HCT116 (cell line): ENCODE data around the gene ZBTB8A. TPM values are rescaled to one million over a fixed set of nuclear protein-coding genes. Genes with fewer than 3 reads are reported as not detected.

Source experiments
- ATAC-seq: fragments of 200-7000 bp; cut with Tn5 transposase; 2 replicates; pipeline ENCODE4 v1.9.1; 2020; ENCODE audit warnings: mild to moderate bottlenecking, moderate library complexity
- BruUV-seq: library from RNA; stranded (reverse); fragments of 400-500 nt; replicated peaks from 2 replicates; lab custom pipeline; 2021; lab: Mats Ljungman, UMichigan
- CTCF ChIA-PET: fragments of 300-600 bp; sonication (Branson Sonifier 250); formaldehyde crosslinking; loops from one replicate; lab custom pipeline; 2021; ENCODE audit warnings: antibody characterized with exemption; lab: Charles Lee
- POLR2A ChIA-PET: fragments of 300-600, 350-600 bp; sonication (Branson Sonifier 250); formaldehyde crosslinking; loops from one replicate; lab custom pipeline; 2021; ENCODE audit warnings: antibody characterized with exemption; lab: Charles Lee
- RAD21 ChIA-PET, 2 experiments: fragments of 300-600 bp; sonication (Branson Sonifier 250); formaldehyde crosslinking; loops; one replicate each; lab custom pipeline; 2023; ENCODE audit warnings: low total read pairs in 2 of 2; ENCODE audit not compliant: uncharacterized antibody in 2 of 2, unreplicated experiment in 2 of 2, low non-redundant PET in 1 of 2; lab: Charles Lee
- DNase-seq: peaks from one replicate; pipeline ENCODE4 v3.0.0-alpha.2; 2010; ENCODE audit warnings: low read depth, low spot score
- H2AFZ ChIP-seq: fragments of 200-600 bp; shearing (Covaris generic), sonication (generic); 2 replicates; pipeline ENCODE4 v1.6.1; 2017; ENCODE audit warnings: low read depth, mixed run types, mixed read lengths, antibody characterized with exemption, low read length; ENCODE audit not compliant: poor library complexity, severe bottlenecking
- H3K27ac ChIP-seq: 2 replicates; pipeline ENCODE4 v1.5.1; 2012; ENCODE audit warnings: low read depth, low read length
- H3K27me3 ChIP-seq: fragments of 200-600 bp; sonication (generic); 2 replicates; pipeline ENCODE4 v1.6.1; 2016; ENCODE audit warnings: mixed run types, low read length, mixed read lengths; ENCODE audit not compliant: insufficient read depth
- H3K36me3 ChIP-seq, 2 experiments: fragments of 200-500 bp in 1 of 2; fragments of 200-600 bp in 1 of 2; sonication (Bioruptor generic) in 1 of 2; sonication (generic) in 1 of 2; 2 replicates each; pipeline versions ENCODE4 v1.5.1 to v1.6.1; 2014 to 2016; ENCODE audit warnings: low read length in 2 of 2, inconsistent platforms in 1 of 2, mixed read lengths in 1 of 2, mixed run types in 1 of 2; ENCODE audit not compliant: insufficient read depth in 2 of 2, control insufficient read depth in 1 of 2
- H3K4me1 ChIP-seq, 2 experiments: fragments of 200-600 bp in 1 of 2; sonication (generic) in 1 of 2; 2 replicates each; pipeline versions ENCODE4 v1.5.1 to v1.6.1; 2012 to 2017; ENCODE audit warnings: low read length in 2 of 2, inconsistent platforms in 1 of 2, mild to moderate bottlenecking in 1 of 2, mixed read lengths in 1 of 2, mixed run types in 1 of 2, moderate library complexity in 1 of 2; ENCODE audit not compliant: insufficient read depth in 2 of 2, control insufficient read depth in 1 of 2
- H3K4me2 ChIP-seq: fragments of 200-600 bp; sonication (generic); 2 replicates; pipeline ENCODE4 v1.6.1; 2017; ENCODE audit warnings: mixed run types, low read length, mixed read lengths
- H3K4me3 ChIP-seq, 2 experiments: fragments of 200-600 bp in 1 of 2; sonication (generic) in 1 of 2; replicated peaks in 1 of 2; 2 replicates each; pipeline ENCODE4 v1.5.1; 2011 to 2016; ENCODE audit warnings: low read length in 2 of 2, control low read depth in 1 of 2, low read depth in 1 of 2, mild to moderate bottlenecking in 1 of 2, mixed read lengths in 1 of 2, mixed run types in 1 of 2
- H3K79me2 ChIP-seq: fragments of 200-600 bp; sonication (generic); 2 replicates; pipeline ENCODE4 v1.6.1; 2017; ENCODE audit warnings: mild to moderate bottlenecking, mixed run types, low read length, moderate library complexity, mixed read lengths; ENCODE audit not compliant: insufficient read depth
- H3K9ac ChIP-seq: fragments of 200-600 bp; sonication (generic); 2 replicates; pipeline ENCODE4 v1.6.1; 2016; ENCODE audit warnings: low read length, mixed read lengths
- H3K9me2 ChIP-seq: fragments of 200-600 bp; sonication (generic), shearing (Covaris generic); 2 replicates; pipeline ENCODE4 v1.6.1; 2017; ENCODE audit warnings: mixed run types, mild to moderate bottlenecking, moderate library complexity; ENCODE audit not compliant: insufficient read depth
- H3K9me3 ChIP-seq, 2 experiments: fragments of 200-500 bp in 1 of 2; fragments of 200-600 bp in 1 of 2; sonication (Bioruptor generic) in 1 of 2; sonication (generic) in 1 of 2; 2 replicates each; pipeline ENCODE4 v1.6.1; 2014 to 2017; ENCODE audit warnings: low read length in 2 of 2, mixed read lengths in 2 of 2, inconsistent platforms in 1 of 2, low read depth in 1 of 2, mild to moderate bottlenecking in 1 of 2, mixed run types in 1 of 2, moderate library complexity in 1 of 2; ENCODE audit not compliant: control insufficient read depth in 1 of 2, insufficient read depth in 1 of 2
- H4K20me1 ChIP-seq: fragments of 200-600 bp; sonication (generic), shearing (Covaris generic); 2 replicates; pipeline ENCODE4 v1.6.1; 2017; ENCODE audit warnings: mixed run types, mild to moderate bottlenecking, moderate library complexity; ENCODE audit not compliant: insufficient read depth
- ATF3 ChIP-seq: IDR thresholded peaks from 2 replicates; pipeline ENCODE4 v1.6.1; 2012
- JUND ChIP-seq: IDR thresholded peaks from 2 replicates; pipeline ENCODE4 v1.6.1; 2012
- MAX ChIP-seq: IDR thresholded peaks from 2 replicates; pipeline ENCODE4 v1.6.1; 2012
- POLR2AphosphoS5 ChIP-seq: IDR thresholded peaks from 2 replicates; pipeline ENCODE4 v1.6.1; 2011; ENCODE audit warnings: mild to moderate bottlenecking, low read depth, low read length, moderate library complexity
- RAD21 ChIP-seq: IDR thresholded peaks from 2 replicates; pipeline ENCODE4 v1.6.1; 2012; ENCODE audit warnings: low read depth, mild to moderate bottlenecking
- SIN3A ChIP-seq: IDR thresholded peaks from 2 replicates; pipeline ENCODE4 v1.6.1; 2012; ENCODE audit warnings: low read depth
- SP1 ChIP-seq: IDR thresholded peaks from 2 replicates; pipeline ENCODE4 v1.6.1; 2012; ENCODE audit warnings: low read depth
- TCF7L2 ChIP-seq: IDR thresholded peaks from 2 replicates; pipeline ENCODE4 v1.7.0; 2011; ENCODE audit warnings: borderline replicate concordance, inconsistent platforms; ENCODE audit not compliant: insufficient read depth, insufficient read length; ENCODE audit errors: extremely low read depth
- YY1 ChIP-seq: IDR thresholded peaks from 2 replicates; pipeline ENCODE4 v1.6.1; 2011; ENCODE audit warnings: low read length, low read depth, moderate library complexity, mild to moderate bottlenecking; ENCODE audit not compliant: insufficient replicate concordance; ENCODE audit errors: extremely low read depth
- ZFX ChIP-seq: fragments of 450-650 bp; IDR thresholded peaks from 2 replicates; pipeline ENCODE4 v1.6.1; 2017
- ZNF274 ChIP-seq: fragments of 200-500 bp; sonication (Bioruptor generic); IDR thresholded peaks from 2 replicates; pipeline ENCODE4 v1.6.1; 2014; ENCODE audit warnings: mild to moderate bottlenecking, low read depth, low read length, inconsistent platforms
- intact Hi-C: fragments of 100-400 bp; cut with micrococcal nuclease; formaldehyde crosslinking; loops from 2 replicates; pipeline ENCODE4 v1.10.0; 2022
- total RNA-seq: library from RNA; stranded (reverse); gene quantifications from one replicate; pipeline ENCODE4 v1.2.1, GENCODE V29; 2021; ENCODE audit not compliant: unreplicated experiment
- TF ChIP-seq, protein P1 (sequence below), 3 experiments: fragments of 200-600 bp in 1 of 3; sonication (generic) in 1 of 3; IDR thresholded peaks in 2 of 3; conservative IDR thresholded peaks in 1 of 3; 2 replicates each; pipeline ENCODE4 v1.5.1; 2012 to 2017; ENCODE audit warnings: low read depth in 2 of 3, low read length in 2 of 3, antibody characterized with exemption in 1 of 3, borderline replicate concordance in 1 of 3, control low read depth in 1 of 3, mild to moderate bottlenecking in 1 of 3, mixed read lengths in 1 of 3, mixed run types in 1 of 3, moderate library complexity in 1 of 3; ENCODE audit not compliant: insufficient read depth in 1 of 3

The ZBTB8A gene
- total RNA-seq, 1 experiment from 2014 or later, result 9.7 TPM

DNA sequence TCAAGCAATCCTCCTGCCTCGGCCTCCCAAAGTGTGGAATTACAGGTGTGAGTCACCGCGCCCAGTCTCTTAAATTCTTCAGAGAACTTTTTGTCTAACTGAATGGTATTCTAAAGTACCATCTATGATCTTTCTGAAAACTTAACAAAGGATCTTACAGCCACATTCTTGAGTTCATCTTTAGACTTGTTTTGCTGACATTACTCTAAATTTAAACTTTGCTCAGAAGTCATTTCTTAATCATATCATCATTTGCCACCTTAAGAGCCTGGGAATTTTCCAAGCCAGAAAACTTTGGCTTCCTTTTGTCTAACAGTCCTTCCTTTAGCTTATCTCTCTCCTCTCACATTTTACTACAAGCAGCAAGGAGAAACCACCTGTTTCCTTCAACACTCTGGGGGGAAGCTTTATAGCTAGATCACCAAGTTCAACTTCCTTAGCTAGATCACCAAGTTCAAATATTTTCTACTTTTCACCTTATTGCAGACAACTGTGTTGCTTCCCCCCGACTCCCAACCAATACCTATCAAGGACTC is 5.4 kb upstream of the ZBTB8A start:
- no peak for DNase-seq
- H3K9me2 ChIP-seq, result no peaks in the 10 kb centered on the region
- CTCF ChIA-PET, result interaction anchor here (1.1 kb wide), 1 partner anchor 13 kb away, joined by 3 read pairs; no protein-coding TSS in a partner anchor
- BruUV-seq, result no TSS peak
- no peaks in the 10 kb centered on the region for H3K36me3 ChIP-seq
- RAD21 ChIA-PET, result interaction anchor here in 1 of 2 experiments (0.7 kb wide), 1 partner anchor 1150 kb away, joined by 3 read pairs; no protein-coding TSS in a partner anchor
- no peak for TF ChIP-seq YY1
- no peak for TF ChIP-seq ATF3
- TF ChIP-seq JUND, result no peak
- TF ChIP-seq POLR2AphosphoS5, result no peak
- TF ChIP-seq MAX, result no peak
- no peak for TF ChIP-seq SP1
- TF ChIP-seq RAD21, result no peak
- no peak for TF ChIP-seq ZFX
- TF ChIP-seq, protein P1, sequence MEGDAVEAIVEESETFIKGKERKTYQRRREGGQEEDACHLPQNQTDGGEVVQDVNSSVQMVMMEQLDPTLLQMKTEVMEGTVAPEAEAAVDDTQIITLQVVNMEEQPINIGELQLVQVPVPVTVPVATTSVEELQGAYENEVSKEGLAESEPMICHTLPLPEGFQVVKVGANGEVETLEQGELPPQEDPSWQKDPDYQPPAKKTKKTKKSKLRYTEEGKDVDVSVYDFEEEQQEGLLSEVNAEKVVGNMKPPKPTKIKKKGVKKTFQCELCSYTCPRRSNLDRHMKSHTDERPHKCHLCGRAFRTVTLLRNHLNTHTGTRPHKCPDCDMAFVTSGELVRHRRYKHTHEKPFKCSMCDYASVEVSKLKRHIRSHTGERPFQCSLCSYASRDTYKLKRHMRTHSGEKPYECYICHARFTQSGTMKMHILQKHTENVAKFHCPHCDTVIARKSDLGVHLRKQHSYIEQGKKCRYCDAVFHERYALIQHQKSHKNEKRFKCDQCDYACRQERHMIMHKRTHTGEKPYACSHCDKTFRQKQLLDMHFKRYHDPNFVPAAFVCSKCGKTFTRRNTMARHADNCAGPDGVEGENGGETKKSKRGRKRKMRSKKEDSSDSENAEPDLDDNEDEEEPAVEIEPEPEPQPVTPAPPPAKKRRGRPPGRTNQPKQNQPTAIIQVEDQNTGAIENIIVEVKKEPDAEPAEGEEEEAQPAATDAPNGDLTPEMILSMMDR (IDR thresholded peaks at IDR 0.05 in 2 of 3, conservative IDR thresholded peaks at IDR 0.05 in 1 of 3; ENCODE audit: borderline replicate concordance in 1 of 3, insufficient read depth in 1 of 3, low read depth in 2 of 3, low read length in 2 of 3), result no peak
- no peak for TF ChIP-seq ZNF274
- no peak for TF ChIP-seq TCF7L2
- TF ChIP-seq SIN3A, result no peak
- TF ChIP-seq, all 23 proteins: peak for 0
- peaks cover 8% of the 10 kb centered on the region in 2 experiments for H3K4me1 ChIP-seq
- H4K20me1 ChIP-seq, result no peaks in the 10 kb centered on the region
- H3K27ac ChIP-seq, result no peak overlapping the region
- intact Hi-C loops, result no loop called here
- ATAC-seq, result no peak
- no peak overlapping the region for H3K9ac ChIP-seq
- H3K4me2 ChIP-seq, result no peak overlapping the region
- H3K4me3 ChIP-seq, result no peak overlapping the region
- no peaks in the 10 kb centered on the region for H3K27me3 ChIP-seq
- 0 out of 4 replicates have a peak, but pooled peaks cover 0 to 3% of the 10 kb centered on the region in 2 experiments for H3K9me3 ChIP-seq
- H2AFZ ChIP-seq, result no peak overlapping the region
- no peaks in the 10 kb centered on the region for H3K79me2 ChIP-seq
- POLR2A ChIA-PET, result no interaction called here
